Esophagus squamous epithelium (tissue), 4 donors: Measurements from ENCODE around the gene PBX4.

Source experiments
- POLR2A ChIP-seq, 4 donors: fragments of 450-650 bp; IDR thresholded peaks; one replicate each; pipeline ENCODE4 v1.6.1; 2017; ENCODE audit warnings: antibody characterized with exemption in 4 of 4, mild to moderate bottlenecking in 4 of 4, moderate library complexity in 3 of 4
- TF ChIP-seq, protein P1 (sequence below), 6 experiments: fragments of 450-650 bp in 4 of 6; fragments of 200-600 bp in 2 of 6; sonication (generic) in 2 of 6; IDR thresholded peaks; one replicate each; pipeline ENCODE4 v1.5.1; 2016 to 2019; ENCODE audit warnings: antibody characterized with exemption in 6 of 6, mild to moderate bottlenecking in 4 of 6, moderate library complexity in 4 of 6

DNA sequence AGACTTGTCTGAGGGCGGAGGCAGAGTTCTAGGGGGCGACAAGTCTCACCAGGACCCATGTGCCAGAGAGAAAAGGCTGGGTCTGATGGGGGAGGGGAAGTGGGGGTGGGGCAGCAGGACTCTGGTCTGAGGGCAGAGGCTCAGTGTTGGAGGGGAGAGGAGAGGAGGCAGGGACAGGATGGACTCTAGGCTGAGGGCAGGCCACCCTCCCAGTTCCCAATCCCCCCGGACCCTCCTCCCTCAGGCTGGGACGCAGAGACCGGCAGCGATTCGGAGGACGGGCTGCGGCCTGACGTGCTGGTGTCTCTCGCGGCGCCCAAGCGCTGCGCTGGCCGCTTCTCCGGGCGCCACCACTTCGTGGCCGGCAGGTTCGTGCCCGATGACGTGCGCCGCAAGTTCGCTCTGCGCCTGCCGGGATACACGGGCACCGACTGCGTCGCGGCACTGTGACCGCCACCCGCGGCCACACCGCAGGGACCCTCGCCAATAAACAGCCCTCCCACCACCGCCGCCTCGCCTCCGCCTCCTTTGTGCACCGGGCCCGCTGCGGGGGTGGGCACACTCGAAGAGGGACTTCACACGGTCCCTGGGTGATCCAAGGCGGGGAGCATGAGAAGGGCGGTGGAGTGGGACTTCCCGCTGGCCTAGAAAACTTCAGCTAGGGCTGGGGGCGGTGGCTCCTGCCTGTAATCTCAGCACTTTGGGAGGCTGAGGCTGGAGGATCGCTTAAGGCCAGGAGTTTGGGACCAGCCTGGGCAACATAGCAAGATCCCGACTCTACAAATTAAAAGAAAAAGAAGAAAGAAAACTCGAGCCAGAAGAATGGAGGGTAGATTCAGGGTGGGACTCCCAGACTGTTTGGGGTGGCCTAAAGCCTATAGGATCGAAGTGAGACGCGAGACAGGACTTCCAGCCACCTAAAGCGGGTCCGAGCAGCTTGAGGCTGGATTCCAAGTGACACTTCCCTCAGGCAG, 81.1 kb downstream of the PBX4 start:
- TF ChIP-seq, protein P1, sequence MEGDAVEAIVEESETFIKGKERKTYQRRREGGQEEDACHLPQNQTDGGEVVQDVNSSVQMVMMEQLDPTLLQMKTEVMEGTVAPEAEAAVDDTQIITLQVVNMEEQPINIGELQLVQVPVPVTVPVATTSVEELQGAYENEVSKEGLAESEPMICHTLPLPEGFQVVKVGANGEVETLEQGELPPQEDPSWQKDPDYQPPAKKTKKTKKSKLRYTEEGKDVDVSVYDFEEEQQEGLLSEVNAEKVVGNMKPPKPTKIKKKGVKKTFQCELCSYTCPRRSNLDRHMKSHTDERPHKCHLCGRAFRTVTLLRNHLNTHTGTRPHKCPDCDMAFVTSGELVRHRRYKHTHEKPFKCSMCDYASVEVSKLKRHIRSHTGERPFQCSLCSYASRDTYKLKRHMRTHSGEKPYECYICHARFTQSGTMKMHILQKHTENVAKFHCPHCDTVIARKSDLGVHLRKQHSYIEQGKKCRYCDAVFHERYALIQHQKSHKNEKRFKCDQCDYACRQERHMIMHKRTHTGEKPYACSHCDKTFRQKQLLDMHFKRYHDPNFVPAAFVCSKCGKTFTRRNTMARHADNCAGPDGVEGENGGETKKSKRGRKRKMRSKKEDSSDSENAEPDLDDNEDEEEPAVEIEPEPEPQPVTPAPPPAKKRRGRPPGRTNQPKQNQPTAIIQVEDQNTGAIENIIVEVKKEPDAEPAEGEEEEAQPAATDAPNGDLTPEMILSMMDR (IDR thresholded peaks at IDR 0.05), result no peak
- no peak for TF ChIP-seq POLR2A (IDR thresholded peaks at IDR 0.05)
